ENCODE measurements around the gene SSNA1.

- TF ChIP-seq, protein P1, sequence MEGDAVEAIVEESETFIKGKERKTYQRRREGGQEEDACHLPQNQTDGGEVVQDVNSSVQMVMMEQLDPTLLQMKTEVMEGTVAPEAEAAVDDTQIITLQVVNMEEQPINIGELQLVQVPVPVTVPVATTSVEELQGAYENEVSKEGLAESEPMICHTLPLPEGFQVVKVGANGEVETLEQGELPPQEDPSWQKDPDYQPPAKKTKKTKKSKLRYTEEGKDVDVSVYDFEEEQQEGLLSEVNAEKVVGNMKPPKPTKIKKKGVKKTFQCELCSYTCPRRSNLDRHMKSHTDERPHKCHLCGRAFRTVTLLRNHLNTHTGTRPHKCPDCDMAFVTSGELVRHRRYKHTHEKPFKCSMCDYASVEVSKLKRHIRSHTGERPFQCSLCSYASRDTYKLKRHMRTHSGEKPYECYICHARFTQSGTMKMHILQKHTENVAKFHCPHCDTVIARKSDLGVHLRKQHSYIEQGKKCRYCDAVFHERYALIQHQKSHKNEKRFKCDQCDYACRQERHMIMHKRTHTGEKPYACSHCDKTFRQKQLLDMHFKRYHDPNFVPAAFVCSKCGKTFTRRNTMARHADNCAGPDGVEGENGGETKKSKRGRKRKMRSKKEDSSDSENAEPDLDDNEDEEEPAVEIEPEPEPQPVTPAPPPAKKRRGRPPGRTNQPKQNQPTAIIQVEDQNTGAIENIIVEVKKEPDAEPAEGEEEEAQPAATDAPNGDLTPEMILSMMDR (IDR thresholded peaks at IDR 0.05), result no peak
- TF ChIP-seq POLR2AphosphoS5 (IDR thresholded peaks at IDR 0.05) (no peak), POLR2A (IDR thresholded peaks at IDR 0.05) (no peak)
Observed at GRCh38 chr9:137146527-137146918, 42.0 kb upstream of the SSNA1 start.

All from breast epithelium (tissue), 3 donors.